Mucosa of descending colon (tissue), 3 donors: Measurements from ENCODE around the gene SLC36A2. TPM values are rescaled to one million over a fixed set of nuclear protein-coding genes. Genes with fewer than 3 reads are reported as not detected.

Source experiments
- ATAC-seq: fragments of 200-7000 bp; cut with Tn5 transposase; one replicate; pipeline ENCODE4 v1.9.1; 2020; ENCODE audit warnings: mild to moderate bottlenecking, moderate library complexity
- DNase-seq, 3 donors: peaks; one replicate each; pipeline ENCODE4 v3.0.0-alpha.2; 2020
- H3K36me3 ChIP-seq: fragments of 200-600 bp; one replicate; pipeline ENCODE4 v1.8.0; 2021; ENCODE audit warnings: low read depth, mild to moderate bottlenecking
- H3K4me1 ChIP-seq: fragments of 200-600 bp; one replicate; pipeline ENCODE4 v1.8.0; 2021; ENCODE audit warnings: low read depth, mild to moderate bottlenecking
- H3K4me3 ChIP-seq: fragments of 200-600 bp; one replicate; pipeline ENCODE4 v1.8.0; 2021; ENCODE audit warnings: mild to moderate bottlenecking
- H3K9me3 ChIP-seq: fragments of 200-600 bp; one replicate; pipeline ENCODE4 v1.8.0; 2021; ENCODE audit warnings: mild to moderate bottlenecking
- CTCF ChIP-seq: fragments of 200-600 bp; IDR thresholded peaks from one replicate; pipeline ENCODE4 v1.8.0; 2022; ENCODE audit warnings: antibody characterized with exemption, mild to moderate bottlenecking
- intact Hi-C, 2 donors: fragments of 100-400 bp; cut with DNase I in 1 of 2; cut with micrococcal nuclease in 1 of 2; formaldehyde crosslinking; loops; one replicate each; pipeline versions ENCODE4 v1.11.0 to v1.11.1; 2022; cut with DNase I, micrococcal nuclease
- total RNA-seq, 3 donors: library from RNA; stranded (reverse); fragmentation: NEBNext Ultra II Directional in 2 of 3; extraction: Animal tissue kit (Norgen Biotek cat#: 25700) in 2 of 3; gene quantifications; one replicate each; pipeline versions ENCODE4 v1.2.1 to v1.2.4, GENCODE V29; 2021 to 2023
- donor health status: DM: no; HTN: no; CAD: no; lungs with moderate emphysema.
- donor health status: DM: no; HTN: no; CAD: no.
- donor health status: DM: no; HTN: yes; CAD: no.

The SLC36A2 gene
- total RNA-seq, 3 donors from 2014 or later = not detected

DNA sequence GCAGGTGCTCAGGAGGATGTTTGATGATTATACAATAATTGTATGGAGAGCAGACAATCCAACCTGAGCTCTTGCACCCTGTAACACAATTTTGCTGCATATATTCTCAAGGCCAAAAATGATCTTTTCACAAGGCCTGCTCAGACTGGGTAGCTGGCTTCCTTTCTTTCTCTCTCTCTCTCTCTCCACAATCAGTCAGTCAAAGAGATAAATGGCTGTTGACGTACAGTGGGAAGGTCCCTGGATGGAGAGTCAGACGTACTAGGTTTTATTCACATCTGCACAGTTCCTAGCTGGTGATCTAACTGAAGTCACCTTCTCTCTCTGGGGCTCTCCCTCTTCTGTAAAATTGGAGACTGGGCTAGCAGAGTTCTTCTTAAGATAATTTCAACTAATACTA, 19.8 kb downstream of the SLC36A2 start:
- H3K36me3 ChIP-seq = no peaks in the 10 kb centered on the region
- no peak overlapping the region for H3K4me3 ChIP-seq
- H3K9me3 ChIP-seq = no peaks in the 10 kb centered on the region
- TF ChIP-seq CTCF = no peak
- DNase-seq = no peak
- no peaks in the 10 kb centered on the region for H3K4me1 ChIP-seq
- intact Hi-C loops = no loop called here
- no peak for ATAC-seq

- H3K9me3 ChIP-seq = no peaks in the 10 kb centered on the region
- DNase-seq (no peak), ATAC-seq (no peak)
- no peak for TF ChIP-seq CTCF
- H3K36me3 ChIP-seq = no peaks in the 10 kb centered on the region
- no peak overlapping the region for H3K4me3 ChIP-seq
- intact Hi-C loops = no loop called here
- H3K4me1 ChIP-seq = no peaks in the 10 kb centered on the region
Observed at GRCh38 chr5:151326266-151326665, 21.1 kb downstream of the SLC36A2 start.

GRCh38 chr5:151320481-151320880, 26.9 kb downstream of the SLC36A2 start:
- no peak overlapping the region for H3K4me3 ChIP-seq
- no peaks in the 10 kb centered on the region for H3K4me1 ChIP-seq
- H3K36me3 ChIP-seq = no peaks in the 10 kb centered on the region
- ATAC-seq (no peak), DNase-seq (no peak)
- no peak for TF ChIP-seq CTCF
- intact Hi-C loops = no loop called here
- no peaks in the 10 kb centered on the region for H3K9me3 ChIP-seq

GRCh38 chr5:151318850-151319732, 28.3 kb downstream of the SLC36A2 start:
- H3K4me3 ChIP-seq = no peak overlapping the region
- H3K4me1 ChIP-seq = no peaks in the 10 kb centered on the region
- DNase-seq (peak in 1 of 3 donors; percentile 3), ATAC-seq (peak; percentile 27)
- H3K36me3 ChIP-seq = no peaks in the 10 kb centered on the region
- H3K9me3 ChIP-seq = no peaks in the 10 kb centered on the region
- intact Hi-C loops = no loop called here
- TF ChIP-seq CTCF = no peak

- intact Hi-C loops = no loop called here
- no peak for TF ChIP-seq CTCF
- no peak for DNase-seq
- H3K9me3 ChIP-seq = no peaks in the 10 kb centered on the region
- ATAC-seq = no peak
- H3K4me3 ChIP-seq = no peak overlapping the region
- H3K36me3 ChIP-seq = no peaks in the 10 kb centered on the region
- H3K4me1 ChIP-seq = no peaks in the 10 kb centered on the region
Observed at GRCh38 chr5:151317871-151318270, 29.5 kb downstream of the SLC36A2 start.
